CD14-positive monocyte (primary cell): ENCODE data around the gene SEM1. TPM values are rescaled to one million over a fixed set of nuclear protein-coding genes. Genes with fewer than 3 reads are reported as not detected.

Experiments used
- DNase-seq, 3 donors: peaks; one replicate each; pipeline ENCODE4 v3.0.0-alpha.2; 2011 to 2022
- H2AFZ ChIP-seq: 2 replicates; pipeline ENCODE4 v1.6.0; 2012; ENCODE audit warnings: mild to moderate bottlenecking, low read depth, low read length, inconsistent platforms; ENCODE audit not compliant: insufficient read depth, poor library complexity, severe bottlenecking
- H3K27ac ChIP-seq, 2 donors: 1 replicate in 1 of 2; 2 replicates in 1 of 2; pipeline ENCODE4 v1.5.1; 2012 to 2013; ENCODE audit warnings: low read length in 2 of 2, control low read depth in 1 of 2, inconsistent platforms in 1 of 2, low read depth in 1 of 2, mild to moderate bottlenecking in 1 of 2
- H3K27me3 ChIP-seq, 2 donors: one replicate each; pipeline versions ENCODE4 v1.6.0 to v1.6.1; 2011 to 2013; ENCODE audit warnings: low read length in 2 of 2; ENCODE audit not compliant: control insufficient read depth in 2 of 2, insufficient read depth in 2 of 2
- H3K36me3 ChIP-seq, 2 donors: replicated peaks in 1 of 2; 1 replicate in 1 of 2; 2 replicates in 1 of 2; pipeline versions ENCODE4 v1.5.1 to v1.6.1; 2012 to 2013; ENCODE audit warnings: low read length in 2 of 2, control low read depth in 1 of 2, inconsistent platforms in 1 of 2, mild to moderate bottlenecking in 1 of 2; ENCODE audit not compliant: insufficient read depth in 2 of 2, control insufficient read depth in 1 of 2
- H3K4me1 ChIP-seq, 2 donors: 1 replicate in 1 of 2; 2 replicates in 1 of 2; pipeline versions ENCODE4 v1.5.1 to v1.6.1; 2012 to 2013; ENCODE audit warnings: low read length in 2 of 2, control low read depth in 1 of 2, inconsistent platforms in 1 of 2, mild to moderate bottlenecking in 1 of 2, moderate library complexity in 1 of 2; ENCODE audit not compliant: insufficient read depth in 2 of 2, control insufficient read depth in 1 of 2
- H3K4me2 ChIP-seq: replicated peaks from 2 replicates; pipeline ENCODE3; 2012; ENCODE audit warnings: low read length, moderate library complexity, mild to moderate bottlenecking; ENCODE audit not compliant: poor library complexity, severe bottlenecking; ENCODE audit errors: extremely low read depth
- H3K4me3 ChIP-seq, 3 experiments: fragments of 200-600 bp in 1 of 3; sonication (generic) in 1 of 3; replicated peaks in 1 of 3; 1 replicate in 2 of 3; 2 replicates in 1 of 3; pipeline ENCODE4 v1.5.1; 2011 to 2013; ENCODE audit warnings: low read length in 3 of 3, mild to moderate bottlenecking in 3 of 3, control low read depth in 2 of 3, low read depth in 2 of 3, inconsistent platforms in 1 of 3, moderate library complexity in 1 of 3
- H3K79me2 ChIP-seq: 2 replicates; pipeline ENCODE4 v1.6.0; 2012; ENCODE audit warnings: mild to moderate bottlenecking, control low read depth, inconsistent platforms, low read length, moderate library complexity; ENCODE audit not compliant: insufficient read depth
- H3K9ac ChIP-seq: 2 replicates; pipeline ENCODE4 v1.6.0; 2017; ENCODE audit warnings: low read length, mild to moderate bottlenecking; ENCODE audit not compliant: insufficient read depth, poor library complexity, severe bottlenecking
- H3K9me3 ChIP-seq, 2 donors: replicated peaks in 1 of 2; 1 replicate in 1 of 2; 2 replicates in 1 of 2; pipeline versions ENCODE4 v1.5.1 to v1.6.1; 2012 to 2013; ENCODE audit warnings: low read length in 2 of 2, control low read depth in 1 of 2; ENCODE audit not compliant: control insufficient read depth in 1 of 2, insufficient read depth in 1 of 2
- H4K20me1 ChIP-seq: 2 replicates; pipeline ENCODE4 v1.6.0; 2012; ENCODE audit warnings: mild to moderate bottlenecking, low read length, control low read depth, moderate library complexity; ENCODE audit not compliant: insufficient read depth
- H3K27ac Mint-ChIP-seq, 7 donors: one replicate each; pipeline ENCODE4 v1.8.0; 2020; ENCODE audit warnings: mild to moderate bottlenecking in 7 of 7, mixed read lengths in 7 of 7, moderate library complexity in 6 of 7, inconsistent platforms in 2 of 7
- H3K27me3 Mint-ChIP-seq, 3 donors: one replicate each; pipeline ENCODE4 v1.8.0; 2021 to 2022; ENCODE audit warnings: low read depth in 3 of 3, mild to moderate bottlenecking in 3 of 3, mixed read lengths in 3 of 3, moderate library complexity in 3 of 3, inconsistent platforms in 1 of 3
- H3K36me3 Mint-ChIP-seq, 2 donors: one replicate each; pipeline ENCODE4 v1.8.0; 2020; ENCODE audit warnings: mixed read lengths in 2 of 2, inconsistent platforms in 1 of 2, mild to moderate bottlenecking in 1 of 2
- H3K4me1 Mint-ChIP-seq: one replicate; pipeline ENCODE4 v1.8.0; 2020; ENCODE audit warnings: mild to moderate bottlenecking, mixed read lengths
- H3K4me3 Mint-ChIP-seq, 2 donors: one replicate each; pipeline ENCODE4 v1.8.0; 2020; ENCODE audit warnings: mild to moderate bottlenecking in 2 of 2, mixed read lengths in 2 of 2, moderate library complexity in 1 of 2
- H3K9me3 Mint-ChIP-seq, 7 donors: one replicate each; pipeline ENCODE4 v1.8.0; 2020 to 2022; ENCODE audit warnings: mixed read lengths in 7 of 7, mild to moderate bottlenecking in 6 of 7, moderate library complexity in 6 of 7, inconsistent platforms in 2 of 7
- WGBS: methylation state at CpG from one replicate; pipeline ENCODE4 v1.1.5; 2013; ENCODE audit warnings: missing lambda C conversion rate; ENCODE audit not compliant: insufficient coverage; 5-methylcytosine and 5-hydroxymethylcytosine counted together
- intact Hi-C, 2 donors: fragments of 100-400 bp; cut with micrococcal nuclease; formaldehyde crosslinking; loops; one replicate each; pipeline versions ENCODE4 v1.15.0 to v1.15.1; 2023
- polyA plus RNA-seq, 3 donors: library from polyadenylated mRNA; depleted of rRNA in 1 of 3; unstranded in 2 of 3; stranded (reverse) in 1 of 3; fragments of 300-500 nt in 2 of 3; fragments of >200 nt in 1 of 3; fragmentation: Illumina TruSeq in 2 of 3; gene quantifications; 1 replicate in 2 of 3; 2 replicates in 1 of 3; pipeline ENCODE4 v1.2.3, GENCODE V29; 2012 to 2021
- TF ChIP-seq, protein P1 (sequence below): fragments of 200-600 bp; IDR thresholded peaks from one replicate; pipeline ENCODE4 v1.8.0; 2022; ENCODE audit warnings: antibody characterized with exemption, mild to moderate bottlenecking

Gene SEM1
- polyA plus RNA-seq, 3 donors = 8.0 to 117 (median 98.1) TPM

DNA sequence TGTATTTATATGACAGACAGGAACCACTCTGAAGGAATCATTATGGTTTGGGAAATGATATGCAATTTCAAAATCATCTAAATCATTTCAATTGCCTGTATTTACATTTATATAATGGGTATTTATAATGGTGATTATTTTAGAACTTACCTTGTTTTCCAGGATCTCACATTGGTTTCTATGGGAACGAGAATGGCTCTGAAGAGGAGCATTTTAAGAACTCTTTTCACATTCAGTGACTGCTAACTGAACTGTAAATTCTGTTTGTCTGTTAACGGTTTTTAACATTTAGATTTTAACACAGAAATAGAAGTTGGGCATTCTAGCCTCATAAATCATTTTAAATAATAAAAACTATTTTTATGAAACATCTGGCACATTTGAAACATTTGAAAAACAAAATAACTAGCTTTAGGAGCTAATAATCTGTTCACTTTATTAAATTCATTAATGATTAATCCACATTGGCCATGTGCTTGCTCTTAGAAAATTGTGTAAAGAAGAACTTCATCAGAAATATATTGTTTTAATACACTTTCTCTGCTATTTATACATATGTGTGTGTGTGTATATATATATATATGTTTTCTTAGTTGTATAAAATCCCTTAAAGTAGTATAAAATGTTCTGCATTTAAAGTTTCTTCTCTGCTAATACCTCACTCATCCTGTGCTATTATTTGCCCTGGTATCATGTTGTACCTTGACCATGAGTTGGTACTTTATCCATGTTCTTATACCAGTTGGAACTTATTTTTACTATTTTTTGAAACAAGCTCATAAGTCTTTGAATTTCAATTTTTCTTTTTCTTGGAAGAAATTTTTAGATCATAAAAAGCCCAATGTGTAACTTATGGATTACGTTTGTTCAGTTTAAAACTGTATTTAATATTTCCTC, 8.7 kb upstream of the SEM1 start:
- Histone ChIP-seq H3K36me3 (no peaks in the 10 kb centered on the region), H3K9me3 (peaks cover 6 to 7% of the 10 kb centered on the region in 2 donors), H3K4me3 (no peak overlapping the region), H3K9ac (no peak overlapping the region), H3K4me1 (no peaks in the 10 kb centered on the region), H3K27me3 (peaks cover 0 to 9% of the 10 kb centered on the region in 2 donors), H2AFZ (no peak overlapping the region), H3K4me2 (no peak overlapping the region), H3K27ac (no peak overlapping the region), H4K20me1 (no peaks in the 10 kb centered on the region), H3K79me2 (no peaks in the 10 kb centered on the region)
- Mint-ChIP-seq H3K9me3 (peaks cover 6 to 13% (median 10%) of the 10 kb centered on the region in 7 donors), H3K27ac (no peak overlapping the region), H3K27me3 (peaks cover 2 to 17% (median 5%) of the 10 kb centered on the region in 3 donors), H3K4me1 (no peaks in the 10 kb centered on the region), H3K36me3 (no peaks in the 10 kb centered on the region), H3K4me3 (no peak overlapping the region)
- WGBS = no CpG with 5 or more reads among the region's 3 CpGs
- intact Hi-C loops = no loop called here
- DNase-seq = no peak
- TF ChIP-seq, protein P1, sequence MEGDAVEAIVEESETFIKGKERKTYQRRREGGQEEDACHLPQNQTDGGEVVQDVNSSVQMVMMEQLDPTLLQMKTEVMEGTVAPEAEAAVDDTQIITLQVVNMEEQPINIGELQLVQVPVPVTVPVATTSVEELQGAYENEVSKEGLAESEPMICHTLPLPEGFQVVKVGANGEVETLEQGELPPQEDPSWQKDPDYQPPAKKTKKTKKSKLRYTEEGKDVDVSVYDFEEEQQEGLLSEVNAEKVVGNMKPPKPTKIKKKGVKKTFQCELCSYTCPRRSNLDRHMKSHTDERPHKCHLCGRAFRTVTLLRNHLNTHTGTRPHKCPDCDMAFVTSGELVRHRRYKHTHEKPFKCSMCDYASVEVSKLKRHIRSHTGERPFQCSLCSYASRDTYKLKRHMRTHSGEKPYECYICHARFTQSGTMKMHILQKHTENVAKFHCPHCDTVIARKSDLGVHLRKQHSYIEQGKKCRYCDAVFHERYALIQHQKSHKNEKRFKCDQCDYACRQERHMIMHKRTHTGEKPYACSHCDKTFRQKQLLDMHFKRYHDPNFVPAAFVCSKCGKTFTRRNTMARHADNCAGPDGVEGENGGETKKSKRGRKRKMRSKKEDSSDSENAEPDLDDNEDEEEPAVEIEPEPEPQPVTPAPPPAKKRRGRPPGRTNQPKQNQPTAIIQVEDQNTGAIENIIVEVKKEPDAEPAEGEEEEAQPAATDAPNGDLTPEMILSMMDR = no peak

DNA sequence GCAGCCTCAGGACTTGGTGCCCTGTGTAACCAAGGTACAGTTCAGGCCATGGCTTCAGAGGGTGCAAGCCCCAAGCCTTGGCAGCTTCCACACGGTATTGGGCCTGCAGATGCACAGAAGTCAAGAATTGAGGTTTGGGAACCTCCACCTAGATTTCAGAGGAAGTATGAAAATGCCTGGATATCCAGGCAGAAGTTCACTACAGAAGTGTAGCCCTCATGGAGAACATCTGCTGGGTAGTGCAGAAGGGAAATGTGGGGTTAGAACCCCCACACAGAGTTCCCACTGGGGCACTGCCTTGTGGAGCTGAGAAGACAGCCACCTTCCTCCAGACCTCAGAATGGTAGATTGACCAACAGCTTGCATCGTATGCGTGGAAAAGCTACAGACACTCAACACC, 3.4 kb upstream of the SEM1 start:
- H3K27me3 Mint-ChIP-seq = peaks cover 2 to 11% (median 8%) of the 10 kb centered on the region in 3 donors
- H3K4me2 ChIP-seq = no peak overlapping the region
- H3K27ac Mint-ChIP-seq = no peak overlapping the region
- H3K27ac ChIP-seq = no peak overlapping the region
- intact Hi-C loops = no loop called here
- no peaks in the 10 kb centered on the region for H3K36me3 ChIP-seq
- H3K36me3 Mint-ChIP-seq = no peaks in the 10 kb centered on the region
- DNase-seq = no peak
- H3K4me1 ChIP-seq = peaks cover 12% of the 10 kb centered on the region in 2 donors
- H3K4me3 Mint-ChIP-seq = no peak overlapping the region
- 80% methylated on average over 1 of the region's 3 CpGs for WGBS
- TF ChIP-seq, protein P1 = no peak
- H3K4me3 ChIP-seq = no peak overlapping the region
- peaks cover 18% of the 10 kb centered on the region for H3K4me1 Mint-ChIP-seq
- peaks cover 16 to 31% (median 21%) of the 10 kb centered on the region in 7 donors for H3K9me3 Mint-ChIP-seq
- no peak overlapping the region for H3K9ac ChIP-seq
- H3K9me3 ChIP-seq = peaks cover 14 to 17% of the 10 kb centered on the region in 2 donors
- H2AFZ ChIP-seq = no peak overlapping the region
- H4K20me1 ChIP-seq = peaks cover 10% of the 10 kb centered on the region
- peaks cover 0 to 4% of the 10 kb centered on the region in 2 donors for H3K27me3 ChIP-seq
- peaks cover 18% of the 10 kb centered on the region for H3K79me2 ChIP-seq
